Activated B cell treated with CpG ODN at 0.5 μM for 24 hours (primary cell): ENCODE data around the gene ZSCAN25. TPM values are rescaled to one million over a fixed set of nuclear protein-coding genes. Genes with fewer than 3 reads are reported as not detected.

Experiments
- ATAC-seq: fragments of 200-7000 bp; cut with Tn5 transposase; one replicate; pipeline ENCODE4 v1.10.0; 2021; ENCODE audit warnings: low read depth, mild to moderate bottlenecking, moderate library complexity
- CTCF ChIA-PET: fragments of 350-600 bp; sonication (Branson Sonifier 250); formaldehyde crosslinking; loops from one replicate; lab custom pipeline; 2021; ENCODE audit warnings: antibody characterized with exemption; lab: Charles Lee
- POLR2A ChIA-PET: fragments of 350-600 bp; sonication (Branson Sonifier 250); formaldehyde crosslinking; loops from one replicate; lab custom pipeline; 2021; ENCODE audit warnings: antibody characterized with exemption; lab: Charles Lee
- DNase-seq: peaks from one replicate; pipeline ENCODE4 v3.0.0; 2022
- H3K27ac Mint-ChIP-seq: one replicate; pipeline ENCODE4 v1.8.0; 2020; ENCODE audit warnings: mixed read lengths
- H3K27me3 Mint-ChIP-seq: one replicate; pipeline ENCODE4 v1.8.0; 2021; ENCODE audit warnings: mixed read lengths
- H3K36me3 Mint-ChIP-seq: one replicate; pipeline ENCODE4 v1.8.0; 2021; ENCODE audit warnings: low read depth, mixed read lengths
- H3K4me1 Mint-ChIP-seq: one replicate; pipeline ENCODE4 v1.8.0; 2021; ENCODE audit warnings: mixed read lengths
- H3K4me3 Mint-ChIP-seq: one replicate; pipeline ENCODE4 v1.8.0; 2020; ENCODE audit warnings: mild to moderate bottlenecking, mixed read lengths
- H3K9me3 Mint-ChIP-seq: one replicate; pipeline ENCODE4 v1.8.0; 2020; ENCODE audit warnings: mixed read lengths
- CTCF ChIP-seq: fragments of 200-600 bp; IDR thresholded peaks from one replicate; pipeline ENCODE4 v1.8.0; 2022; ENCODE audit warnings: antibody characterized with exemption, mild to moderate bottlenecking
- intact Hi-C: fragments of 100-400 bp; cut with micrococcal nuclease; formaldehyde crosslinking; loops from one replicate; pipeline ENCODE4 v1.15.1; 2024
- total RNA-seq: library from RNA; stranded (reverse); gene quantifications from 2 replicates; pipeline ENCODE4 v1.2.3, GENCODE V29; 2022

ZSCAN25 gene
- total RNA-seq, 1 donor from 2014 or later, result 33.4 TPM

- POLR2A ChIA-PET, result no interaction called here
- H3K4me1 Mint-ChIP-seq, result no peaks in the 10 kb centered on the region
- CTCF ChIA-PET, result no interaction called here
- ATAC-seq (no peak), DNase-seq (no peak)
- H3K27me3 Mint-ChIP-seq, result no peaks in the 10 kb centered on the region
- no peak for TF ChIP-seq CTCF
- H3K9me3 Mint-ChIP-seq, result no peaks in the 10 kb centered on the region
- intact Hi-C loops, result no loop called here
- H3K27ac Mint-ChIP-seq, result no peak overlapping the region
- no peak overlapping the region for H3K4me3 Mint-ChIP-seq
- H3K36me3 Mint-ChIP-seq, result peaks cover 28% of the 10 kb centered on the region
Observed at GRCh38 chr7:99638731-99639130, 22.0 kb downstream of the ZSCAN25 start.

GRCh38 chr7:99639267-99639666 lies 22.5 kb downstream of the ZSCAN25 start:
- no peak for TF ChIP-seq CTCF
- H3K4me1 Mint-ChIP-seq, result no peaks in the 10 kb centered on the region
- CTCF ChIA-PET, result no interaction called here

GRCh38 chr7:99642027-99642426 lies 25.3 kb downstream of the ZSCAN25 start:
- no peak for DNase-seq
- ChIA-PET CTCF (no interaction called here), POLR2A (no interaction called here)
- Mint-ChIP-seq H3K9me3 (no peaks in the 10 kb centered on the region), H3K4me1 (no peaks in the 10 kb centered on the region), H3K27me3 (no peaks in the 10 kb centered on the region), H3K4me3 (no peak overlapping the region), H3K36me3 (peaks cover 34% of the 10 kb centered on the region), H3K27ac (no peak overlapping the region)
- no peak for ATAC-seq
- intact Hi-C loops, result no loop called here
- TF ChIP-seq CTCF, result no peak

More at GRCh38 chr7:99639267-99639666, 22.5 kb downstream of the ZSCAN25 start:
- DNase-seq (no peak), ATAC-seq (no peak)
- H3K27me3 Mint-ChIP-seq, result no peaks in the 10 kb centered on the region
- no peaks in the 10 kb centered on the region for H3K9me3 Mint-ChIP-seq
- no peak overlapping the region for H3K27ac Mint-ChIP-seq
- POLR2A ChIA-PET, result no interaction called here
- no peak overlapping the region for H3K4me3 Mint-ChIP-seq
- intact Hi-C loops, result no loop called here
- peaks cover 28% of the 10 kb centered on the region for H3K36me3 Mint-ChIP-seq

GRCh38 chr7:99643464-99643863 lies 26.7 kb downstream of the ZSCAN25 start:
- intact Hi-C loops, result no loop called here
- Mint-ChIP-seq H3K27me3 (no peaks in the 10 kb centered on the region), H3K4me3 (no peak overlapping the region), H3K36me3 (peaks cover 33% of the 10 kb centered on the region), H3K4me1 (no peaks in the 10 kb centered on the region), H3K9me3 (no peaks in the 10 kb centered on the region), H3K27ac (no peak overlapping the region)
- ChIA-PET CTCF (no interaction called here), POLR2A (no interaction called here)
- no peak for ATAC-seq
- no peak for TF ChIP-seq CTCF
- no peak for DNase-seq

GRCh38 chr7:99644431-99644830 lies 27.7 kb downstream of the ZSCAN25 start:
- no peak overlapping the region for H3K4me3 Mint-ChIP-seq
- H3K27ac Mint-ChIP-seq, result no peak overlapping the region
- CTCF ChIA-PET, result no interaction called here
- intact Hi-C loops, result no loop called here
- H3K27me3 Mint-ChIP-seq, result no peaks in the 10 kb centered on the region
- peaks cover 31% of the 10 kb centered on the region for H3K36me3 Mint-ChIP-seq
- TF ChIP-seq CTCF, result no peak
- no peaks in the 10 kb centered on the region for H3K9me3 Mint-ChIP-seq
- ATAC-seq (no peak), DNase-seq (no peak)
- no peaks in the 10 kb centered on the region for H3K4me1 Mint-ChIP-seq
- POLR2A ChIA-PET, result no interaction called here
